CD4-positive, alpha-beta T cell (primary cell): ENCODE measurements around the gene ENOX1. TPM values are rescaled to one million over a fixed set of nuclear protein-coding genes. Genes with fewer than 3 reads are reported as not detected.
A peak's percentile ranks its signal among the peaks of the same experiment; 100 is the strongest.

ENCODE experiments used
- ATAC-seq: fragments of 200-7000 bp; cut with Tn5 transposase; one replicate; pipeline ENCODE4 v1.10.0; 2022; ENCODE audit warnings: mild to moderate bottlenecking; ENCODE audit not compliant: poor library complexity
- CTCF ChIA-PET: fragments of 350-600 bp; sonication (Branson Sonifier 250); formaldehyde crosslinking; loops from one replicate; lab custom pipeline; 2021; ENCODE audit warnings: antibody characterized with exemption, inconsistent platforms; lab: Charles Lee
- POLR2A ChIA-PET: fragments of 350-600 bp; sonication (Branson Sonifier 250); formaldehyde crosslinking; loops from one replicate; lab custom pipeline; 2021; ENCODE audit warnings: antibody characterized with exemption, inconsistent platforms; lab: Charles Lee
- DNase-seq, 14 experiments: peaks; one replicate each; pipeline ENCODE4 v3.0.0-alpha.2; 2013 to 2020; ENCODE audit warnings: mixed read lengths in 2 of 14
- H3K27ac ChIP-seq, 2 donors: one replicate each; pipeline versions ENCODE4 v1.5.1 to v1.7.0; 2013; ENCODE audit warnings: low read length in 2 of 2, low read depth in 1 of 2, mild to moderate bottlenecking in 1 of 2
- H3K27me3 ChIP-seq, 2 experiments: 1 replicate in 1 of 2; 2 replicates in 1 of 2; pipeline versions ENCODE4 v1.6.1 to v1.7.0; 2013; ENCODE audit warnings: low read length in 2 of 2, control low read depth in 1 of 2, mild to moderate bottlenecking in 1 of 2, moderate library complexity in 1 of 2; ENCODE audit not compliant: insufficient read depth in 2 of 2, control insufficient read depth in 1 of 2
- H3K36me3 ChIP-seq: one replicate; pipeline ENCODE4 v1.6.1; 2013; ENCODE audit warnings: low read length, control low read depth; ENCODE audit not compliant: insufficient read depth
- H3K4me1 ChIP-seq: one replicate; pipeline ENCODE4 v1.6.1; 2013; ENCODE audit warnings: low read length, control low read depth; ENCODE audit not compliant: insufficient read depth
- H3K4me3 ChIP-seq: one replicate; pipeline ENCODE4 v1.5.1; 2013; ENCODE audit warnings: mild to moderate bottlenecking, low read length, moderate library complexity
- H3K9me3 ChIP-seq, 2 experiments: 1 replicate in 1 of 2; 2 replicates in 1 of 2; pipeline versions ENCODE4 v1.6.1 to v1.7.0; 2013; ENCODE audit warnings: low read length in 2 of 2, mild to moderate bottlenecking in 2 of 2, control low read depth in 1 of 2, moderate library complexity in 1 of 2; ENCODE audit not compliant: control insufficient read depth in 1 of 2, insufficient read depth in 1 of 2
- H3K27ac Mint-ChIP-seq: one replicate; pipeline ENCODE4 v1.8.0; 2020; ENCODE audit warnings: mixed read lengths
- H3K27me3 Mint-ChIP-seq: one replicate; pipeline ENCODE4 v1.8.0; 2021; ENCODE audit warnings: mixed read lengths
- H3K36me3 Mint-ChIP-seq: one replicate; pipeline ENCODE4 v1.8.0; 2021; ENCODE audit warnings: low read depth, mixed read lengths
- H3K4me1 Mint-ChIP-seq: one replicate; pipeline ENCODE4 v1.8.0; 2021; ENCODE audit warnings: low read depth, mixed read lengths
- H3K4me3 Mint-ChIP-seq: one replicate; pipeline ENCODE4 v1.8.0; 2020; ENCODE audit warnings: mild to moderate bottlenecking, mixed read lengths
- H3K9me3 Mint-ChIP-seq: one replicate; pipeline ENCODE4 v1.8.0; 2020; ENCODE audit warnings: mixed read lengths
- CTCF ChIP-seq: fragments of 200-600 bp; IDR thresholded peaks from one replicate; pipeline ENCODE4 v1.8.0; 2022; ENCODE audit warnings: antibody characterized with exemption, mild to moderate bottlenecking
- intact Hi-C, 2 experiments: fragments of 100-400 bp; cut with DNase I in 1 of 2; cut with micrococcal nuclease in 1 of 2; formaldehyde crosslinking; loops; one replicate each; pipeline versions ENCODE4 v1.15.1 to v1.9.0; 2023 to 2025; cut with DNase I, micrococcal nuclease
- total RNA-seq, 174 experiments: library from RNA in 2 of 174; stranded (reverse) in 2 of 174; gene quantifications; one replicate each; pipeline ENCODE4 v1.2.3 and lab custom pipeline; 2021 to 2026

ENOX1 gene
- total RNA-seq, 2 experiments from 2014 or later, result not detected

- Histone ChIP-seq H3K4me1 (peaks cover 17% of the 10 kb centered on the region), H3K36me3 (no peaks in the 10 kb centered on the region), H3K4me3 (no peak overlapping the region), H3K27me3 (peaks cover 35 to 48% of the 10 kb centered on the region in 2 experiments), H3K27ac (no peak overlapping the region), H3K9me3 (no peaks in the 10 kb centered on the region)
- no peak for TF ChIP-seq CTCF
- ChIA-PET POLR2A (no interaction called here), CTCF (interaction anchor here (0.9 kb wide), 1 partner anchor 16 kb away, joined by 3 read pairs; no protein-coding TSS in a partner anchor)
- no peaks in the 10 kb centered on the region for H3K9me3 Mint-ChIP-seq
- intact Hi-C loops, result no loop called here
- H3K4me3 Mint-ChIP-seq, result peak overlapping the region; percentile 64
- DNase-seq (no peak), ATAC-seq (no peak)
- no peaks in the 10 kb centered on the region for H3K36me3 Mint-ChIP-seq
- H3K27me3 Mint-ChIP-seq, result peaks cover 58% of the 10 kb centered on the region
- H3K27ac Mint-ChIP-seq, result no peak overlapping the region
- peaks cover 8% of the 10 kb centered on the region for H3K4me1 Mint-ChIP-seq
These were observed 1.2 kb upstream of the ENOX1 start for GRCh38 chr13:43787997-43788396.

GRCh38 chr13:43787518-43787891, 733 bp upstream of the ENOX1 start:
- Histone ChIP-seq H3K36me3 (no peaks in the 10 kb centered on the region), H3K4me1 (peaks cover 17% of the 10 kb centered on the region), H3K9me3 (no peaks in the 10 kb centered on the region), H3K27ac (no peak overlapping the region), H3K4me3 (peak overlapping the region; percentile 7), H3K27me3 (peaks cover 35 to 50% of the 10 kb centered on the region in 2 experiments)
- Mint-ChIP-seq H3K4me1 (peaks cover 8% of the 10 kb centered on the region), H3K4me3 (peak overlapping the region; percentile 64), H3K9me3 (no peaks in the 10 kb centered on the region), H3K27ac (no peak overlapping the region), H3K27me3 (peaks cover 58% of the 10 kb centered on the region), H3K36me3 (no peaks in the 10 kb centered on the region)
- DNase-seq, result no peak
- ChIA-PET POLR2A (no interaction called here), CTCF (interaction anchor here (0.9 kb wide), 1 partner anchor 17 kb away, joined by 3 read pairs; no protein-coding TSS in a partner anchor)
- intact Hi-C loops, result no loop called here
- no peak for TF ChIP-seq CTCF
- no peak for ATAC-seq

GRCh38 chr13:43786472-43786765, 353 bp downstream of the ENOX1 start:
- Mint-ChIP-seq H3K36me3 (no peaks in the 10 kb centered on the region), H3K4me1 (peaks cover 8% of the 10 kb centered on the region), H3K9me3 (no peaks in the 10 kb centered on the region), H3K27me3 (peaks cover 49% of the 10 kb centered on the region), H3K27ac (no peak overlapping the region), H3K4me3 (no peak overlapping the region)
- H3K4me3 ChIP-seq, result peak overlapping the region; percentile 31
- DNase-seq, result peak in 1 of 14 experiments; percentile 11
- POLR2A ChIA-PET, result no interaction called here
- H3K27me3 ChIP-seq, result peaks cover 32 to 44% of the 10 kb centered on the region in 2 experiments
- intact Hi-C loops, result no loop called here
- no peak for ATAC-seq
- TF ChIP-seq CTCF, result no peak
- H3K4me1 ChIP-seq, result peaks cover 17% of the 10 kb centered on the region
- no peak overlapping the region for H3K27ac ChIP-seq
- CTCF ChIA-PET, result no interaction called here
- no peaks in the 10 kb centered on the region for H3K9me3 ChIP-seq
- H3K36me3 ChIP-seq, result no peaks in the 10 kb centered on the region
